HEK293T (cell line): ENCODE data around the gene FAM163B.

ENCODE experiments used
- BHLHE40 ChIP-seq: fragments of 450-650 bp; IDR thresholded peaks from 2 replicates; pipeline ENCODE4 v1.6.1; 2016; ENCODE audit warnings: mild to moderate bottlenecking, moderate library complexity, borderline replicate concordance
- ELF4 ChIP-seq: fragments of 450-650 bp; IDR thresholded peaks from 2 replicates; pipeline ENCODE4 v1.6.1; 2017; ENCODE audit warnings: antibody characterized with exemption
- FOXA1 ChIP-seq: fragments of 450-650 bp; IDR thresholded peaks from 2 replicates; pipeline ENCODE4 v1.6.1; 2016; ENCODE audit warnings: mild to moderate bottlenecking
- FOXM1 ChIP-seq: fragments of 450-650 bp; IDR thresholded peaks from 2 replicates; pipeline ENCODE4 v1.6.1; 2017; ENCODE audit warnings: mild to moderate bottlenecking, borderline replicate concordance
- HDGF ChIP-seq: fragments of 450-650 bp; IDR thresholded peaks from 2 replicates; pipeline ENCODE4 v1.6.1; 2017; ENCODE audit warnings: antibody characterized with exemption, borderline replicate concordance
- L3MBTL2 ChIP-seq: fragments of 450-650 bp; conservative IDR thresholded peaks from 2 replicates; pipeline ENCODE4 v1.6.1; 2016; ENCODE audit warnings: mild to moderate bottlenecking
- NFRKB ChIP-seq: fragments of 450-650 bp; IDR thresholded peaks from 2 replicates; pipeline ENCODE4 v1.6.1; 2016; ENCODE audit warnings: mild to moderate bottlenecking, moderate library complexity
- SP1 ChIP-seq: fragments of 450-650 bp; IDR thresholded peaks from 2 replicates; pipeline ENCODE4 v1.6.1; 2017
- SUZ12 ChIP-seq: fragments of 450-650 bp; IDR thresholded peaks from 2 replicates; pipeline ENCODE4 v1.6.1; 2016; ENCODE audit warnings: mild to moderate bottlenecking
- TARDBP ChIP-seq: fragments of 450-650 bp; IDR thresholded peaks from 2 replicates; pipeline ENCODE4 v1.6.1; 2016
- ZNF384 ChIP-seq: fragments of 450-650 bp; IDR thresholded peaks from 2 replicates; pipeline ENCODE4 v1.6.1; 2016

- no peak for TF ChIP-seq L3MBTL2
- TF ChIP-seq SP1, result no peak
- TF ChIP-seq NFRKB, result no peak
- no peak for TF ChIP-seq HDGF
- TF ChIP-seq BHLHE40, result no peak
- TF ChIP-seq FOXA1, result no peak
- no peak for TF ChIP-seq TARDBP
- no peak for TF ChIP-seq SUZ12
- no peak for TF ChIP-seq FOXM1
- TF ChIP-seq ELF4, result no peak
- no peak for TF ChIP-seq ZNF384
Measured at GRCh38 chr9:133574771-133575170, 34.4 kb downstream of the FAM163B start.
